HepG2 (cell line): ENCODE results near the gene RXRG. TPM values are rescaled to one million over a fixed set of nuclear protein-coding genes. Genes with fewer than 3 reads are reported as not detected.

Experiments used
- HHEX ChIP-seq: IDR thresholded peaks from 2 replicates; pipeline ENCODE4 v1.6.1; 2016; ENCODE audit warnings: control low read depth
- JUNB ChIP-seq: sonication (generic); formaldehyde crosslinking; IDR thresholded peaks from 2 replicates; pipeline ENCODE4 v1.8.0; 2022; ENCODE audit warnings: missing genetic modification reagents, mild to moderate bottlenecking, borderline replicate concordance
- KAT2B ChIP-seq: fragments of 150-350 bp; IDR thresholded peaks from 2 replicates; pipeline ENCODE4 v1.6.1; 2014; ENCODE audit warnings: low read depth, low read length, borderline replicate concordance
- PPARG ChIP-seq: conservative IDR thresholded peaks from 2 replicates; pipeline ENCODE4 v1.6.1; 2016; ENCODE audit warnings: missing biosample characterization, missing genetic modification reagents
- RAD21 ChIP-seq: fragments of 450-650 bp; formaldehyde crosslinking; IDR thresholded peaks from 2 replicates; pipeline ENCODE4 v1.5.0; 2020; ENCODE audit warnings: mild to moderate bottlenecking
- RORA ChIP-seq: sonication (generic); formaldehyde crosslinking; IDR thresholded peaks from 2 replicates; pipeline ENCODE4 v1.5.0; 2020; ENCODE audit warnings: mild to moderate bottlenecking, missing genetic modification reagents, moderate library complexity
- SALL1 ChIP-seq: sonication (generic); formaldehyde crosslinking; IDR thresholded peaks from 2 replicates; pipeline ENCODE4 v1.8.0; 2022; ENCODE audit warnings: mild to moderate bottlenecking, missing genetic modification reagents
- TOPORS ChIP-seq: sonication (generic); formaldehyde crosslinking; IDR thresholded peaks from 2 replicates; pipeline ENCODE4 v1.8.0; 2023; ENCODE audit warnings: mild to moderate bottlenecking, missing genetic modification reagents
- WIZ ChIP-seq: sonication (generic); formaldehyde crosslinking; IDR thresholded peaks from 2 replicates; pipeline ENCODE4 v1.5.1; 2020; ENCODE audit warnings: mild to moderate bottlenecking, missing genetic modification reagents
- ZBTB46 ChIP-seq: sonication (generic); formaldehyde crosslinking; IDR thresholded peaks from 2 replicates; pipeline ENCODE4 v1.4.0; 2020; ENCODE audit warnings: mild to moderate bottlenecking, missing genetic modification reagents, borderline replicate concordance
- ZKSCAN1 ChIP-seq: fragments of 150-350 bp; IDR thresholded peaks from 2 replicates; pipeline ENCODE4 v1.6.1; 2014; ENCODE audit warnings: low read length
- ZNF337 ChIP-seq: sonication (generic); formaldehyde crosslinking; IDR thresholded peaks from 2 replicates; pipeline ENCODE4 v1.5.1; 2020; ENCODE audit warnings: missing genetic modification reagents, low read depth, mild to moderate bottlenecking, borderline replicate concordance
- ZNF556 ChIP-seq: sonication (generic); formaldehyde crosslinking; IDR thresholded peaks from 2 replicates; pipeline ENCODE4 v1.4.0; 2020; ENCODE audit warnings: mild to moderate bottlenecking, missing genetic modification reagents, borderline replicate concordance
- ZNF768 ChIP-seq: sonication (generic); formaldehyde crosslinking; IDR thresholded peaks from 2 replicates; pipeline ENCODE4 v1.4.0; 2020; ENCODE audit warnings: missing genetic modification reagents
- ZNF772 ChIP-seq: sonication (generic); formaldehyde crosslinking; IDR thresholded peaks from 2 replicates; pipeline ENCODE4 v1.5.0; 2020; ENCODE audit warnings: mild to moderate bottlenecking, missing genetic modification reagents
- ZNF841 ChIP-seq: sonication (generic); formaldehyde crosslinking; IDR thresholded peaks from 2 replicates; pipeline ENCODE4 v1.8.1; 2023; ENCODE audit warnings: missing genetic modification reagents, borderline replicate concordance
- polyA plus RNA-seq, 8 experiments: library from polyadenylated mRNA; depleted of rRNA in 3 of 8; stranded (reverse) in 7 of 8; unstranded in 1 of 8; fragments of >200 nt; fragmentation: Illumina TruSeq in 4 of 8; extraction: Trizol in 4 of 8; gene quantifications; 2 replicates each; pipeline versions ENCODE4 v1.2.1 to v1.2.3, GENCODE V29; 2011 to 2016; ENCODE audit warnings: low read depth in 4 of 8, missing spikeins in 1 of 8, mixed read lengths in 1 of 8; ENCODE audit not compliant: insufficient read depth in 1 of 8
- total RNA-seq, 5 experiments: library from RNA; depleted of rRNA; stranded (reverse); fragments of >200 nt; fragmentation: Illumina TruSeq; extraction: Trizol; gene quantifications; 2 replicates each; pipeline ENCODE4 v1.2.3, GENCODE V29; 2016; ENCODE audit warnings: low read depth in 1 of 5
- TF ChIP-seq, protein P1 (sequence below): sonication (generic); formaldehyde crosslinking; IDR thresholded peaks from 2 replicates; pipeline ENCODE4 v1.4.0; 2020; ENCODE audit warnings: mild to moderate bottlenecking, missing genetic modification reagents
- TF ChIP-seq, protein P2 (sequence below): sonication (generic); formaldehyde crosslinking; IDR thresholded peaks from 2 replicates; pipeline ENCODE4 v1.5.1; 2020; ENCODE audit warnings: mild to moderate bottlenecking, missing genetic modification reagents, moderate library complexity
- TF ChIP-seq, protein P3 (sequence below): sonication (generic); formaldehyde crosslinking; IDR thresholded peaks from 2 replicates; pipeline ENCODE4 v1.8.1; 2022; ENCODE audit warnings: mild to moderate bottlenecking, missing genetic modification reagents

Gene RXRG
- total and polyA plus RNA-seq, 2 of the 13 experiments (the other 11 are each of a cell fraction or from before 2014, with no cell fraction given): not detected

DNA sequence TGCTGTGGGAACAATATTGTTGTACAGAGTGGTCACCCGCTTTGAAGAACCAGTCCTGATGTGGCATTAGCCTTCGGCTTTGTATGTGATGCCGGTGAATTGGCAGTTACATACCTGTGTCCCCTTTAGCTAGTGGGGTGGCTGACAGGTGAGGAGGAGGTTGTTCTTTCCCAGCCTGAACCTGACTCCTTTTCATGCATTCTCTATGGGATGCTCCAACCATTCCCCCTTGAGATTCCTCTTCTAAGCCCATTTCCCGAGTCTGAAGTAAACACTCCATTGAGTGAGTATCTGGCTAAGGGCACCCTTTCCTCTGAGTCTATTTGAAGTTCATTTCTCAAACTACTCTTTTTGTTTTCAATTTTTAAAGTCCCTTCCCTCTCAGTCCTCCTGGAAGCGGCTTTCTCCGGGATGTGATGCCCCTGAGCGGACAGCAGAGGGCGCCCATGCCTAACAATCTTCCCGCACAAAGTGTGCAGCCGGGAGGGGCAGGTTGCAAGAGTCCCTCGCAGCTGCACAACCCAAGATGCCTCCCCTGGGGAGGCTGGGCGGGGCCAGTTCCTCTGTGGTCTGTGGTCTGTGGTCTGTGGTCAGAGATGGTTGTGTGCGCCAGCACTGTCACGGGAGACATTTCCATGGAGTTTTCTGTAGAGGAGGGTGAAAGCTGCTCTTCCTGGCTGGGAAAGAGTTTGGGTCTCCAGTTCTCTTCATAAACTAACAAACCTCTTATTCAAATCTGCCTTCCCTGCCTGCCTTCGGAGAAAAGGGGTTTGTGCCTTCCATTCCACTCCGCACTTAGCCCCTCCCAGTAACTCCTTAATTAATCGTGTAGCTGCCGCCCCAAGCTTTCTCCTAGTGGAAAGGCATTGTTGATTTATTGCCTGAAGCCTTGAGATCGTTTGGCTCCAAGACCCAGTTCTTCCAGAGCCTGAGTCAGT is 52.0 kb downstream of the RXRG start (continued):
- TF ChIP-seq, protein P1, sequence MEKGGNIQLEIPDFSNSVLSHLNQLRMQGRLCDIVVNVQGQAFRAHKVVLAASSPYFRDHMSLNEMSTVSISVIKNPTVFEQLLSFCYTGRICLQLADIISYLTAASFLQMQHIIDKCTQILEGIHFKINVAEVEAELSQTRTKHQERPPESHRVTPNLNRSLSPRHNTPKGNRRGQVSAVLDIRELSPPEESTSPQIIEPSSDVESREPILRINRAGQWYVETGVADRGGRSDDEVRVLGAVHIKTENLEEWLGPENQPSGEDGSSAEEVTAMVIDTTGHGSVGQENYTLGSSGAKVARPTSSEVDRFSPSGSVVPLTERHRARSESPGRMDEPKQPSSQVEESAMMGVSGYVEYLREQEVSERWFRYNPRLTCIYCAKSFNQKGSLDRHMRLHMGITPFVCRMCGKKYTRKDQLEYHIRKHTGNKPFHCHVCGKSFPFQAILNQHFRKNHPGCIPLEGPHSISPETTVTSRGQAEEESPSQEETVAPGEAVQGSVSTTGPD: no peak
- TF ChIP-seq JUNB (CRISPR knock-in tag) (no peak), ZNF772 (no peak), ZKSCAN1 (no peak), HHEX (no peak), ZNF841 (CRISPR knock-in tag) (no peak), ZNF556 (CRISPR knock-in tag) (no peak), ZNF337 (no peak), SALL1 (CRISPR knock-in tag) (0 out of 2 replicates have a peak, but pooled peaks have one; percentile 23), PPARG (CRISPR knock-in tag) (no peak), RAD21 (CRISPR knock-in tag) (peak; percentile 75), WIZ (CRISPR knock-in tag) (no peak), TOPORS (CRISPR knock-in tag) (no peak), KAT2B (no peak), ZBTB46 (no peak), RORA (CRISPR knock-in tag) (no peak), ZNF768 (no peak)
- TF ChIP-seq, protein P2, sequence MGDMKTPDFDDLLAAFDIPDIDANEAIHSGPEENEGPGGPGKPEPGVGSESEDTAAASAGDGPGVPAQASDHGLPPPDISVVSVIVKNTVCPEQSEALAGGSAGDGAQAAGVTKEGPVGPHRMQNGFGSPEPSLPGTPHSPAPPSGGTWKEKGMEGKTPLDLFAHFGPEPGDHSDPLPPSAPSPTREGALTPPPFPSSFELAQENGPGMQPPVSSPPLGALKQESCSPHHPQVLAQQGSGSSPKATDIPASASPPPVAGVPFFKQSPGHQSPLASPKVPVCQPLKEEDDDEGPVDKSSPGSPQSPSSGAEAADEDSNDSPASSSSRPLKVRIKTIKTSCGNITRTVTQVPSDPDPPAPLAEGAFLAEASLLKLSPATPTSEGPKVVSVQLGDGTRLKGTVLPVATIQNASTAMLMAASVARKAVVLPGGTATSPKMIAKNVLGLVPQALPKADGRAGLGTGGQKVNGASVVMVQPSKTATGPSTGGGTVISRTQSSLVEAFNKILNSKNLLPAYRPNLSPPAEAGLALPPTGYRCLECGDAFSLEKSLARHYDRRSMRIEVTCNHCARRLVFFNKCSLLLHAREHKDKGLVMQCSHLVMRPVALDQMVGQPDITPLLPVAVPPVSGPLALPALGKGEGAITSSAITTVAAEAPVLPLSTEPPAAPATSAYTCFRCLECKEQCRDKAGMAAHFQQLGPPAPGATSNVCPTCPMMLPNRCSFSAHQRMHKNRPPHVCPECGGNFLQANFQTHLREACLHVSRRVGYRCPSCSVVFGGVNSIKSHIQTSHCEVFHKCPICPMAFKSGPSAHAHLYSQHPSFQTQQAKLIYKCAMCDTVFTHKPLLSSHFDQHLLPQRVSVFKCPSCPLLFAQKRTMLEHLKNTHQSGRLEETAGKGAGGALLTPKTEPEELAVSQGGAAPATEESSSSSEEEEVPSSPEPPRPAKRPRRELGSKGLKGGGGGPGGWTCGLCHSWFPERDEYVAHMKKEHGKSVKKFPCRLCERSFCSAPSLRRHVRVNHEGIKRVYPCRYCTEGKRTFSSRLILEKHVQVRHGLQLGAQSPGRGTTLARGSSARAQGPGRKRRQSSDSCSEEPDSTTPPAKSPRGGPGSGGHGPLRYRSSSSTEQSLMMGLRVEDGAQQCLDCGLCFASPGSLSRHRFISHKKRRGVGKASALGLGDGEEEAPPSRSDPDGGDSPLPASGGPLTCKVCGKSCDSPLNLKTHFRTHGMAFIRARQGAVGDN (CRISPR knock-in tag): 0 out of 2 replicates have a peak, but pooled peaks have one; percentile 20
- TF ChIP-seq, protein P3, sequence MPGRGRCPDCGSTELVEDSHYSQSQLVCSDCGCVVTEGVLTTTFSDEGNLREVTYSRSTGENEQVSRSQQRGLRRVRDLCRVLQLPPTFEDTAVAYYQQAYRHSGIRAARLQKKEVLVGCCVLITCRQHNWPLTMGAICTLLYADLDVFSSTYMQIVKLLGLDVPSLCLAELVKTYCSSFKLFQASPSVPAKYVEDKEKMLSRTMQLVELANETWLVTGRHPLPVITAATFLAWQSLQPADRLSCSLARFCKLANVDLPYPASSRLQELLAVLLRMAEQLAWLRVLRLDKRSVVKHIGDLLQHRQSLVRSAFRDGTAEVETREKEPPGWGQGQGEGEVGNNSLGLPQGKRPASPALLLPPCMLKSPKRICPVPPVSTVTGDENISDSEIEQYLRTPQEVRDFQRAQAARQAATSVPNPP (CRISPR knock-in tag): no peak
